OCI-LY3 (cell line): ENCODE data around the gene ACTA2.

Experiments used
- EZH2phosphoT487 ChIP-seq: fragments of 200-600 bp; shearing (Covaris generic); IDR thresholded peaks from 2 replicates; pipeline ENCODE4 v1.6.1; 2018; ENCODE audit warnings: antibody characterized with exemption, mixed run types, low read depth
- TF ChIP-seq, protein P1 (sequence below): fragments of 200-600, 300-600 bp; sonication (generic); IDR thresholded peaks from 2 replicates; pipeline ENCODE4 v1.5.1; 2014; ENCODE audit warnings: antibody characterized with exemption, low read length, low read depth

GRCh38 chr10:88984525-88984924, 32.0 kb upstream of the ACTA2 start:
- TF ChIP-seq, protein P1, sequence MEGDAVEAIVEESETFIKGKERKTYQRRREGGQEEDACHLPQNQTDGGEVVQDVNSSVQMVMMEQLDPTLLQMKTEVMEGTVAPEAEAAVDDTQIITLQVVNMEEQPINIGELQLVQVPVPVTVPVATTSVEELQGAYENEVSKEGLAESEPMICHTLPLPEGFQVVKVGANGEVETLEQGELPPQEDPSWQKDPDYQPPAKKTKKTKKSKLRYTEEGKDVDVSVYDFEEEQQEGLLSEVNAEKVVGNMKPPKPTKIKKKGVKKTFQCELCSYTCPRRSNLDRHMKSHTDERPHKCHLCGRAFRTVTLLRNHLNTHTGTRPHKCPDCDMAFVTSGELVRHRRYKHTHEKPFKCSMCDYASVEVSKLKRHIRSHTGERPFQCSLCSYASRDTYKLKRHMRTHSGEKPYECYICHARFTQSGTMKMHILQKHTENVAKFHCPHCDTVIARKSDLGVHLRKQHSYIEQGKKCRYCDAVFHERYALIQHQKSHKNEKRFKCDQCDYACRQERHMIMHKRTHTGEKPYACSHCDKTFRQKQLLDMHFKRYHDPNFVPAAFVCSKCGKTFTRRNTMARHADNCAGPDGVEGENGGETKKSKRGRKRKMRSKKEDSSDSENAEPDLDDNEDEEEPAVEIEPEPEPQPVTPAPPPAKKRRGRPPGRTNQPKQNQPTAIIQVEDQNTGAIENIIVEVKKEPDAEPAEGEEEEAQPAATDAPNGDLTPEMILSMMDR, result no peak
- no peak for TF ChIP-seq EZH2phosphoT487
